Measurements from ENCODE around the gene HS3ST1. TPM values are rescaled to one million over a fixed set of nuclear protein-coding genes. Genes with fewer than 3 reads are reported as not detected.

The HS3ST1 gene
- total RNA-seq, 4 donors from 2014 or later = 5.0 to 14.1 (median 10.1) TPM

DNA sequence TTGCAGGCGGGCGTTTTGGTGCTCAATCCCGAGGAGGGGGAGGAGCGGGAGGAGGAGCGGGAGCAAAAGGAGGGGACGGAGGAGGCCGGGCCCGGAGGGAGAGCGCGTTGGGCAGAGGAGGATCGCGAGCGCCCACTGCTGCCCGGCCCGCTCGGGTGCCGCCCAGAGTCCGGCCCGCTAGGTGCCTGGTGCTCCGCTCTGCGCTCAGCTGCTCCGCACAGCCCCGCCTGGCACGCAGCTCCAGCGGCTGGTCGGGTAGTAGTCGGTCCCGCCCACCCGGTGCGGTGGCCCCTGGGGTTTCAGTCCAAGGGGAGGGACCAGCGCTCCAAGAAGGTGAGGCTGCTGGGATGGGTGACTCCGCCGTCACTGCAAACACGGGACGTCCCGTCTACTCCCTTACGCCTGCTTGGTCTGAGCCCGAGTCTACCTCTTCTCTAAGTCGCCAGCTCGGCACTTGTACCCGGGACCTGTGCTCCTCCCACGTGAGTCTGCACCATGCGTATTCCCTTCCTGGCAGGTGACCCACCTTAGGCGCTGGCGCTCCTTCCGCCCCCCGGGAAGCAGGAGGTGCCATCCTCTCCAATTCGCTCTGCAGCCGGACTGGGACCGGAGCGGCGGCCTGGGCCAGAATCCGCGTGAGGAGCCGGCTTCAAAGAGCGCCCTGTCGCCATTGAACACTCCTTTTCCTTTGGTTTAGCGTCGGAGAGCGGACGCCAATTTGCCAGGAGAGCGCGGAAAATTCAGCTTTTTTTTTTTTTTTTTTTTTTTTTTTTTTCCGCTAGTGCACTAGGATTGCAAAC is 405 bp upstream of the HS3ST1 start:
- H3K36me3 ChIP-seq = no peaks in the 10 kb centered on the region
- DNase-seq = peak; percentile 69 to 71
- peak overlapping the region; percentile 45 to 69 for H3K27ac ChIP-seq
- no peaks in the 10 kb centered on the region for H3K9me3 ChIP-seq
- peak overlapping the region; percentile 50 to 60 for H3K4me3 ChIP-seq
- H3K27me3 ChIP-seq = no peaks in the 10 kb centered on the region
- no peaks in the 10 kb centered on the region for H3K4me1 ChIP-seq
- TF ChIP-seq, protein P1, sequence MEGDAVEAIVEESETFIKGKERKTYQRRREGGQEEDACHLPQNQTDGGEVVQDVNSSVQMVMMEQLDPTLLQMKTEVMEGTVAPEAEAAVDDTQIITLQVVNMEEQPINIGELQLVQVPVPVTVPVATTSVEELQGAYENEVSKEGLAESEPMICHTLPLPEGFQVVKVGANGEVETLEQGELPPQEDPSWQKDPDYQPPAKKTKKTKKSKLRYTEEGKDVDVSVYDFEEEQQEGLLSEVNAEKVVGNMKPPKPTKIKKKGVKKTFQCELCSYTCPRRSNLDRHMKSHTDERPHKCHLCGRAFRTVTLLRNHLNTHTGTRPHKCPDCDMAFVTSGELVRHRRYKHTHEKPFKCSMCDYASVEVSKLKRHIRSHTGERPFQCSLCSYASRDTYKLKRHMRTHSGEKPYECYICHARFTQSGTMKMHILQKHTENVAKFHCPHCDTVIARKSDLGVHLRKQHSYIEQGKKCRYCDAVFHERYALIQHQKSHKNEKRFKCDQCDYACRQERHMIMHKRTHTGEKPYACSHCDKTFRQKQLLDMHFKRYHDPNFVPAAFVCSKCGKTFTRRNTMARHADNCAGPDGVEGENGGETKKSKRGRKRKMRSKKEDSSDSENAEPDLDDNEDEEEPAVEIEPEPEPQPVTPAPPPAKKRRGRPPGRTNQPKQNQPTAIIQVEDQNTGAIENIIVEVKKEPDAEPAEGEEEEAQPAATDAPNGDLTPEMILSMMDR (IDR thresholded peaks at IDR 0.05) = peak; percentile 53 to 62 (median 61)
- peak; percentile 26 to 34 for TF ChIP-seq POLR2A (IDR thresholded peaks at IDR 0.05)
- intact Hi-C loops (cut with DNase I; ENCODE audit: low total_unique reads) = no loop called here

DNA sequence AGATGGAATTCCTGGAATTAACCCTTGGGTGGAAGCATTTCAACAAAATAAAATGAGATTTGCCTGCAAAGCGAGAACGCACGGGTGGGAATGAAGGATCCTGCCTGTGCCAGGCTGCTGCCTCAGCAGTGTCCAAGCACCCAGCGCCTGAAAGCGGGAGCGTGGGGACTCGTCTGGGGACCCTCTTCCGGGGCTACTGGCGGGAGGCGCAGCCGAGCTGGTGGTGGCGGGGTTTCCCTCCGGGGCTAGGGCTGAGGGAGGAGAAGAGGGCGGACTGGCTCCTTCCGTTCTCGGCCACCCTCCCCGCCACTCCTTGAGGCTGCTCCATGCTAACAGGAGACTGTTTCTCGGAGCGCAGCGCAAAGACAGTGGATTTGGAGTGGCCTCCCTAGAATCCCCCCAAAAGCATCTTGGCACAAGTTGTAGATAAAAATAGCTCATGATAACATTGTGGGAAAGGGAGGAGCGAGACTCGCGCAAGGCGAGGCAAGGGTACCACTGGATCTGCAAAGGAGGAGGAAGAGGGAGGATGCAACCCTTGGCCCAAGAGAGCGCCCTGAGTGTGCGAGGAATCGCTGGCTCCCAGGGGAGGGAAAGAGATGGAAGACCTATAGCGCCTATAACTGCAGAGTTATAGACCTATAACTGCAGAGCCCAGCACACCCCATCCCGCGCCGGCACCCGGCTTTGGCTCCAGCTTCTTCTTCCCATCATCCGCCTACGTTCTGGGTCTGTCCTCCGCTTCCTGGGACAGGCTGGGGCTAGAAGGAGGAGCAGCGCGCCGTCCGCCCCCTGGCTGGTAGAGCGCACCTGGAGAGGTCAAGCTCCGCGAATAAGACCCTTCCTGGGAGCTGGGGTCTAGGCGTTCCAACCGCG is 1.3 kb downstream of the HS3ST1 start:
- TF ChIP-seq POLR2A (IDR thresholded peaks at IDR 0.05) = no peak
- TF ChIP-seq, protein P1 (IDR thresholded peaks at IDR 0.05) = no peak
- intact Hi-C loops (cut with DNase I; ENCODE audit: low total_unique reads) = no loop called here

DNA sequence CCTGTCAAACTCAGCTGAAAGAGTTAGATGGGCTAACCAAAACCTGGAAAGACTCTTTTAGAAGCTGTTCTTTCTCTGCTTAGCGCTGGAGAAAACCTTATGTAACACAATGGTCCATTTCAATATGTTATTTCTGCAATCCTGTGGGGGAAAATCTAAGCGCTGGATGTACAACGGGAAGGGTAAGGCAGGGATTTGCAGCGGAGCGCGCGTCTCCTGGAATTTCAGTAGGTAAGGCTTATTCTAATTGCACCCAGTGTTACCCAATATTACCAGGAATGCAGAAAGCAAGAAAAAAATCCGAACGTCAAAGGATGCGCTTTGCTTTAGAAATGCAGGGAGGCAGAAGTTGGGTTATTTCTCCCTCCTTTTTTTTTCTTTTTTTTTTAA is 2.0 kb downstream of the HS3ST1 start:
- H3K27ac ChIP-seq = peak overlapping the region; percentile 28 to 59
- no peaks in the 10 kb centered on the region for H3K36me3 ChIP-seq
- intact Hi-C loops (cut with DNase I; ENCODE audit: low total_unique reads) = no loop called here

More for the DNA sequence above, 1.3 kb downstream of the HS3ST1 start:
- peak overlapping the region; percentile 45 to 59 for H3K27ac ChIP-seq
- no peak for DNase-seq
- H3K9me3 ChIP-seq = no peaks in the 10 kb centered on the region
- H3K4me1 ChIP-seq = no peaks in the 10 kb centered on the region
- peak overlapping the region; percentile 50 to 60 for H3K4me3 ChIP-seq
- no peaks in the 10 kb centered on the region for H3K27me3 ChIP-seq
- H3K36me3 ChIP-seq = no peaks in the 10 kb centered on the region

DNA sequence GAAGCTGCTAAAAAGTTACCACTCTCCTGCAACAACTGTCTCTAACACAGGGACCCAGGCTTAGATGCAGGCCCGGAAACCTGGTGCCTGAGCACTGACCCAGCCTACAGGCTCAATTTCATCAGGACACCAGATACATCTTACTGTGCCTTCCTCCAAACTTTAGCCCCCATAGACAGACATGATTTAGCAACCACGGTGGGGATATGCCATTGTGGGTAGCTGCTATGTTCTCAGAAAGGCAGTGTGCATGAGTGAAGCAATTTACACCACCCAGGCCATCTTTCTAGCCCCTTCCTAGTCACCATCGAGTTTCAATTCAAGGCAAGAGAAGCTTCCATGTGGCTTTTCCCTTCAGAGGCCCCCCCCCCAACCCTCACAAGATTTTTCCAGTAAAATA is 2.7 kb downstream of the HS3ST1 start:
- no peaks in the 10 kb centered on the region for H3K4me1 ChIP-seq
- H3K27me3 ChIP-seq = no peaks in the 10 kb centered on the region
- no peaks in the 10 kb centered on the region for H3K36me3 ChIP-seq
- intact Hi-C loops (cut with DNase I; ENCODE audit: low total_unique reads) = no loop called here
- TF ChIP-seq POLR2A (IDR thresholded peaks at IDR 0.05) = no peak
- TF ChIP-seq, protein P1 (IDR thresholded peaks at IDR 0.05) = no peak
- no peaks in the 10 kb centered on the region for H3K9me3 ChIP-seq
- no peak for DNase-seq
- peak overlapping the region; percentile 28 to 59 for H3K27ac ChIP-seq
- peak overlapping the region in 1 of 2 donors; percentile 60 for H3K4me3 ChIP-seq

More for the DNA sequence above, 2.0 kb downstream of the HS3ST1 start:
- Histone ChIP-seq H3K9me3 (no peaks in the 10 kb centered on the region), H3K4me3 (peak overlapping the region; percentile 50 to 60), H3K27me3 (no peaks in the 10 kb centered on the region), H3K4me1 (no peaks in the 10 kb centered on the region)
- no peak for TF ChIP-seq POLR2A (IDR thresholded peaks at IDR 0.05)
- TF ChIP-seq, protein P1 (IDR thresholded peaks at IDR 0.05) = no peak
- DNase-seq = no peak
